WTC11 (cell line): ENCODE results near the gene POU2F3.

Source experiments
- ATF1 ChIP-seq: sonication (generic); formaldehyde crosslinking; IDR thresholded peaks from 2 replicates; pipeline ENCODE4 v1.8.1; 2023; ENCODE audit warnings: mild to moderate bottlenecking, moderate library complexity, missing genetic modification reagents
- ZNF138 ChIP-seq: sonication (generic); formaldehyde crosslinking; conservative IDR thresholded peaks from 2 replicates; pipeline ENCODE4 v1.8.1; 2022; ENCODE audit warnings: mild to moderate bottlenecking, moderate library complexity, missing genetic modification reagents
- ZNF232 ChIP-seq: sonication (generic); formaldehyde crosslinking; IDR thresholded peaks from 2 replicates; pipeline ENCODE4 v1.8.0; 2022; ENCODE audit warnings: mild to moderate bottlenecking, missing genetic modification reagents
- TF ChIP-seq, protein P1 (sequence below): sonication (generic); formaldehyde crosslinking; IDR thresholded peaks from 2 replicates; pipeline ENCODE4 v1.8.1; 2022; ENCODE audit warnings: missing genetic modification reagents, borderline replicate concordance

DNA sequence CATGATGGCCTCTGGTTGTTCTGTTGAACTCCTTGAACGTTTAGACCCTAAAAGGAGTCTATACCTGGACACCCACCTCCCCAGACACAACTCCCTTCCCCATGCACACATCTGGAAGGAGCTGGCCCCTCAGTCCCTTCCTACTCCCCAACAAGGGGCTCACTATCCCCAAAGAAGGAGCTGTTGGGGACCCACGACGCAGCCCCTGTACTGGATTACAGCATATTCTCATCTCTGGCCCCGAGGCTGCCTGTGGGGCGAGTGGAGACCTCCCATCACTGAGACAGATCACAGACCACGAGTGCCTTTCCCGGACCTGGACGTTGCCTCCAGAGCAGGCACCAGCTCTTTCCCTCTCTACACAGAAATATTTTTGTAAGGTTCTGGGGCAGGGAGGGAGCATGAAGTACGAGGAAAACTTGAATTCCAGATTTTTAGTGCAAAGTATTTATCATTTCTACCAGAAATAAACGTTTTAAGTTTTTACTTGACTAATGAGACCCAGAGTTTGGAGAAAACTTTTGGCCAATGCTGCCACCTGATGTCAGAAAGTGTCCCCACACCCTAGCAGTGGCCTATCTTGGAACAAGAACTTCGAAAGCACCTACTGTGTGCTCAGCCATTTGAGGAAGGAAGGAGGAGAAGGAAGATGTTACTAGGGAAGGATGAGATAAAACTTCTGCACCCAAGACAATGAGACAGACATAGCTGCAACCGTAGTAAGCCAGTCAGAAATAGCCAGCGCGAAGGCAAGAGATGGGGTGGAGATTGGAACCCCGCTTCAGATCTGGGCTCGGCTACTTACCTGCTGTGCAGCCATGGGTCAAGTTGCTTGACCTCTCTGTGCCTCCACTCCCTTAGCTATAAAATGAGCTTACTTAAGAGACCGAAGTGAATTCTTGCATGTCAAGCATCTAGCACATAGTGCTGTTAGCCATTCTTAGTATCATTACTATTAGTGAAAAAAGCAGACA lies 10.2 kb upstream of the POU2F3 start:
- TF ChIP-seq, protein P1, sequence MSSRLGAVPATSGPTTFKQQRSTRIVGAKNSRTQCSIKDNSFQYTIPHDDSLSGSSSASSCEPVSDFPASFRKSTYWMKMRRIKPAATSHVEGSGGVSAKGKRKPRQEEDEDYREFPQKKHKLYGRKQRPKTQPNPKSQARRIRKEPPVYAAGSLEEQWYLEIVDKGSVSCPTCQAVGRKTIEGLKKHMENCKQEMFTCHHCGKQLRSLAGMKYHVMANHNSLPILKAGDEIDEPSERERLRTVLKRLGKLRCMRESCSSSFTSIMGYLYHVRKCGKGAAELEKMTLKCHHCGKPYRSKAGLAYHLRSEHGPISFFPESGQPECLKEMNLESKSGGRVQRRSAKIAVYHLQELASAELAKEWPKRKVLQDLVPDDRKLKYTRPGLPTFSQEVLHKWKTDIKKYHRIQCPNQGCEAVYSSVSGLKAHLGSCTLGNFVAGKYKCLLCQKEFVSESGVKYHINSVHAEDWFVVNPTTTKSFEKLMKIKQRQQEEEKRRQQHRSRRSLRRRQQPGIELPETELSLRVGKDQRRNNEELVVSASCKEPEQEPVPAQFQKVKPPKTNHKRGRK (CRISPR knock-in tag): no peak
- TF ChIP-seq ATF1 (no peak), ZNF232 (CRISPR knock-in tag) (no peak), ZNF138 (no peak)
